Fibroblast of pulmonary artery (primary cell): ENCODE data around the gene NAT9.

Experiments
- DNase-seq: peaks from one replicate; pipeline ENCODE4 v3.0.0-alpha.2; 2010; ENCODE audit warnings: low read depth
- H3K4me3 ChIP-seq: replicated peaks from 2 replicates; pipeline ENCODE4 v1.5.1; 2011; ENCODE audit warnings: low read depth, mild to moderate bottlenecking, control low read depth, low read length, moderate library complexity
- CTCF ChIP-seq: IDR thresholded peaks from 2 replicates; pipeline ENCODE4 v1.5.1; 2011; ENCODE audit warnings: mild to moderate bottlenecking, control low read depth, low read length, inconsistent platforms; ENCODE audit errors: missing control alignments

Gene NAT9

DNA sequence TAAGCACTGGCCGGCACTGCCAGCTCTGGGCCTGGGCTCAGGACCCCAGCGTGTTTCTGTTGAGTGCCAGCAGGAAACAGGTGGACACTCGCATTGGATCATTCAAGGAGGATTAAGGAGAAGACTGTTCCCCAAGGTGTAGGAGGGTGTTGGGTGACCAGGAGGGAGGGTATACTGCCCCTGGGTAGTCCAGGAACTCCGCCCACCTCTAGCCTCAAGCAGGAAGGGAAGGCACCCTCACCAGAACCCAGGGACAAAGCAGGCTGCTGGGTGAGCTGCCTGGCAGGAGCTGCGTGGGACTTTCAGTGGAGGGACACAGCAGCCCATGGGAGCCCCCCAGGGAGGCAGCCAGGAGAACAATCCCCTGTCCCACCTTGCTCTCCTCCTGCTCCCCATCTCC lies 46.8 kb downstream of the NAT9 start:
- H3K4me3 ChIP-seq = no peak overlapping the region
- no peak for TF ChIP-seq CTCF
- no peak for DNase-seq

- H3K4me3 ChIP-seq = no peak overlapping the region
- no peak for DNase-seq
- TF ChIP-seq CTCF = no peak
These were observed 47.5 kb downstream of the NAT9 start for GRCh38 chr17:74728702-74729075.

GRCh38 chr17:74728033-74728701 lies 48.0 kb downstream of the NAT9 start:
- no peak overlapping the region for H3K4me3 ChIP-seq
- DNase-seq = no peak
- TF ChIP-seq CTCF = no peak

DNA sequence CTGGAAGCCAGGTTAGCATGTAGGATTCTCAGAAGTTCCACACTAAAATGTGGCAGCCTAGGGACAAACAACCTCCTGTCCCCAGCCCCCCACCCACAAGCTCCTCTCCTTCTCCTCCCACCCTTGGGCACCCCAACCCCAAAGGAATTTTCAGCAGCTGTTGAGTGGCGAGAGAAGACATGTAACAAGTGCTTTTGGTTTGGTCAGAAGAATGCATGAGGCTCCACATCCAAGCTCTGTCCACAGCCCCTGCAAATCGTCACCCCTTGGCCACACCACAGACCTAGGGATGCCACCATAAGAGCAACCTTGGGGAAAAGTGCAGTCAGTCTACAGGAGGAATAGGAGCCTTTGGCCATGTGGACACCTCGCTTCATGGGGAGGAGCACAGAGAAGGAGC lies 51.0 kb downstream of the NAT9 start:
- no peak for TF ChIP-seq CTCF
- DNase-seq = no peak
- H3K4me3 ChIP-seq = no peak overlapping the region

- DNase-seq = no peak
- TF ChIP-seq CTCF = no peak
- no peak overlapping the region for H3K4me3 ChIP-seq
These were observed 52.3 kb downstream of the NAT9 start for GRCh38 chr17:74723891-74724290.

DNA sequence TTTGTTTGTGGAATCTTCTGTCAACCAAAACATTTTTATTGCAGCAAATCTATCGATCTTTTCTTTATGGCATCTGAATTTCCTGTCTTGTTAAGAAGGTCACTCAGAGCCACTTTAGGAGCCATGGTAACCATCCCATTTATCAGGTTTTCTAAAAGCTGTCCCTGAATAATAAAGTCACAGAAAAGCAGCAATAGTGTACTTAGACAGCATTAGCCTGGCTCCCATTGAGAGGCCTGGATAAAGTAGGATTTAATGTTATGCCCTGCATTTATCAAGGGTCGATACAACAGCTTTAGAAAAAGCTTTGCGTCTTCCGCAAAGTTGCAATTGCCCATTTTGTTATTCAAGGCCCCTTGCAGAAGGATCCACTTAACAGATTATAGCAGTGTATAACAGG lies 53.4 kb downstream of the NAT9 start:
- no peak overlapping the region for H3K4me3 ChIP-seq
- no peak for DNase-seq
- no peak for TF ChIP-seq CTCF
